H9 (cell line): ENCODE measurements around the gene FRYL. TPM values are rescaled to one million over a fixed set of nuclear protein-coding genes. Genes with fewer than 3 reads are reported as not detected.

ENCODE experiments used
- DNase-seq: peaks from one replicate; pipeline ENCODE4 v3.0.0-alpha.2; 2017
- H2AFZ ChIP-seq: one replicate; pipeline ENCODE4 v1.6.1; 2013; ENCODE audit warnings: mild to moderate bottlenecking, low read length, control low read depth, moderate library complexity
- H2AK5ac ChIP-seq: 2 replicates; pipeline ENCODE4 v1.6.1; 2013; ENCODE audit warnings: low read length, control low read depth, mixed read lengths; ENCODE audit not compliant: insufficient read length
- H2BK120ac ChIP-seq: one replicate; pipeline ENCODE4 v1.6.1; 2013; ENCODE audit warnings: low read depth, mild to moderate bottlenecking, low read length, control low read depth, inconsistent platforms; ENCODE audit not compliant: poor library complexity, severe bottlenecking
- H2BK12ac ChIP-seq: 2 replicates; pipeline ENCODE4 v1.6.1; 2013; ENCODE audit warnings: low read length, control low read depth, mixed read lengths, low read depth; ENCODE audit not compliant: insufficient read length
- H2BK15ac ChIP-seq: 2 replicates; pipeline ENCODE4 v1.6.1; 2013; ENCODE audit warnings: low read depth, low read length, control low read depth
- H2BK20ac ChIP-seq: one replicate; pipeline ENCODE4 v1.6.1; 2013; ENCODE audit warnings: low read depth, mild to moderate bottlenecking, low read length, control low read depth, inconsistent platforms; ENCODE audit not compliant: poor library complexity, severe bottlenecking
- H2BK5ac ChIP-seq: 2 replicates; pipeline ENCODE4 v1.6.1; 2013; ENCODE audit warnings: low read length, control low read depth, mixed read lengths; ENCODE audit not compliant: insufficient read length
- H3K14ac ChIP-seq: 2 replicates; pipeline ENCODE4 v1.6.1; 2013; ENCODE audit warnings: low read length, control low read depth; ENCODE audit not compliant: insufficient read depth
- H3K18ac ChIP-seq: 2 replicates; pipeline ENCODE4 v1.6.1; 2013; ENCODE audit warnings: low read depth, mild to moderate bottlenecking, mixed read lengths, low read length, control low read depth; ENCODE audit not compliant: insufficient read length
- H3K23ac ChIP-seq: 2 replicates; pipeline ENCODE4 v1.6.1; 2013; ENCODE audit warnings: low read length, control low read depth, mixed read lengths, low read depth; ENCODE audit not compliant: insufficient read length
- H3K23me2 ChIP-seq: 2 replicates; pipeline ENCODE4 v1.6.1; 2013; ENCODE audit warnings: low read depth, mild to moderate bottlenecking, mixed read lengths, low read length, control low read depth; ENCODE audit not compliant: insufficient read length, poor library complexity, severe bottlenecking
- H3K27ac ChIP-seq: 2 replicates; pipeline ENCODE4 v1.5.1; 2013; ENCODE audit warnings: low read length, control low read depth, mixed read lengths, low read depth; ENCODE audit not compliant: insufficient read length
- H3K27me3 ChIP-seq: 2 replicates; pipeline ENCODE4 v1.6.1; 2013; ENCODE audit warnings: low read length, control low read depth, inconsistent platforms; ENCODE audit not compliant: insufficient read depth
- H3K4ac ChIP-seq: 2 replicates; pipeline ENCODE4 v1.6.1; 2013; ENCODE audit warnings: low read depth, mild to moderate bottlenecking, control low read depth, inconsistent platforms, low read length, moderate library complexity
- H3K4me1 ChIP-seq: 2 replicates; pipeline ENCODE4 v1.6.1; 2013; ENCODE audit warnings: low read length, control low read depth, inconsistent platforms; ENCODE audit not compliant: insufficient read depth
- H3K4me2 ChIP-seq: 2 replicates; pipeline ENCODE4 v1.6.1; 2013; ENCODE audit warnings: low read length, control low read depth, mixed read lengths; ENCODE audit not compliant: insufficient read length, insufficient read depth
- H3K56ac ChIP-seq: 2 replicates; pipeline ENCODE4 v1.6.1; 2013; ENCODE audit warnings: low read depth, mild to moderate bottlenecking, mixed read lengths, low read length, control low read depth; ENCODE audit not compliant: insufficient read length
- H3K79me1 ChIP-seq: 2 replicates; pipeline ENCODE4 v1.6.1; 2013; ENCODE audit warnings: low read depth, mild to moderate bottlenecking, moderate library complexity, low read length, control low read depth, inconsistent platforms; ENCODE audit not compliant: insufficient read depth, poor library complexity, severe bottlenecking
- H3K79me2 ChIP-seq: 2 replicates; pipeline ENCODE4 v1.6.1; 2013; ENCODE audit warnings: low read length, control low read depth, inconsistent platforms; ENCODE audit not compliant: insufficient read depth
- H3K9ac ChIP-seq: 2 replicates; pipeline ENCODE4 v1.6.1; 2013; ENCODE audit warnings: low read length, control low read depth, mixed read lengths; ENCODE audit not compliant: insufficient read length; ENCODE audit errors: extremely low read depth
- H3K9me3 ChIP-seq: one replicate; pipeline ENCODE4 v1.6.1; 2013; ENCODE audit warnings: low read depth, low read length, inconsistent platforms; ENCODE audit not compliant: control insufficient read depth
- H3T11ph ChIP-seq: one replicate; pipeline ENCODE4 v1.6.1; 2013; ENCODE audit warnings: mild to moderate bottlenecking, low read length, control low read depth, inconsistent platforms
- H4K20me1 ChIP-seq: one replicate; pipeline ENCODE4 v1.6.1; 2013; ENCODE audit not compliant: control insufficient read depth, insufficient read length, insufficient read depth
- H4K5ac ChIP-seq: 2 replicates; pipeline ENCODE4 v1.6.1; 2013; ENCODE audit warnings: low read depth, mild to moderate bottlenecking, mixed read lengths, low read length, control low read depth; ENCODE audit not compliant: insufficient read length
- H4K8ac ChIP-seq: replicated peaks from 2 replicates; pipeline ENCODE4 v1.6.1; 2013; ENCODE audit warnings: low read length, control low read depth, mixed read lengths, low read depth; ENCODE audit not compliant: insufficient read length
- H4K91ac ChIP-seq: 2 replicates; pipeline ENCODE4 v1.6.1; 2013; ENCODE audit warnings: low read depth, mild to moderate bottlenecking, moderate library complexity, mixed read lengths, low read length, control low read depth; ENCODE audit not compliant: insufficient read length
- H3K27ac Mint-ChIP-seq, 3 experiments: 2 replicates in 2 of 3; 3 replicates in 1 of 3; pipeline ENCODE4 v1.8.0; 2020 to 2021; ENCODE audit warnings: mixed read lengths in 3 of 3, mild to moderate bottlenecking in 1 of 3, moderate library complexity in 1 of 3
- H3K27me3 Mint-ChIP-seq: 2 replicates; pipeline ENCODE4 v1.8.0; 2021; ENCODE audit warnings: low read depth, mild to moderate bottlenecking, moderate library complexity, mixed read lengths
- H3K36me3 Mint-ChIP-seq, 3 experiments: 2 replicates in 2 of 3; 3 replicates in 1 of 3; pipeline ENCODE4 v1.8.0; 2020 to 2021; ENCODE audit warnings: low read depth in 3 of 3, mixed read lengths in 3 of 3; ENCODE audit not compliant: insufficient read depth in 1 of 3
- H3K4me1 Mint-ChIP-seq, 2 experiments: 2 replicates each; pipeline ENCODE4 v1.8.0; 2020; ENCODE audit warnings: mixed read lengths in 2 of 2
- H3K4me3 Mint-ChIP-seq, 2 experiments: 2 replicates in 1 of 2; 3 replicates in 1 of 2; pipeline ENCODE4 v1.8.0; 2020 to 2021; ENCODE audit warnings: mild to moderate bottlenecking in 2 of 2, mixed read lengths in 2 of 2, moderate library complexity in 1 of 2
- H3K9me3 Mint-ChIP-seq, 2 experiments: 2 replicates in 1 of 2; 3 replicates in 1 of 2; pipeline ENCODE4 v1.8.0; 2020; ENCODE audit warnings: mild to moderate bottlenecking in 2 of 2, mixed read lengths in 2 of 2, moderate library complexity in 1 of 2
- WGBS: extraction: QIAGEN DNeasy Blood & Tissue Kit; methylation state at CpG from one replicate; pipeline ENCODE4 v1.1.7; 2013; ENCODE audit warnings: missing lambda C conversion rate, low lambda C conversion rate, mixed read lengths; ENCODE audit not compliant: insufficient read length; ENCODE audit errors: extremely low coverage; 5-methylcytosine and 5-hydroxymethylcytosine counted together
- total RNA-seq: library from RNA; stranded (reverse); gene quantifications from 2 replicates; pipeline ENCODE4 v1.2.1, GENCODE V29; 2021
- TF ChIP-seq, protein P1 (sequence below): fragments of 200-600 bp; sonication (generic); conservative IDR thresholded peaks from 3 replicates; pipeline ENCODE4 v1.8.0; 2021; ENCODE audit warnings: antibody characterized with exemption, mild to moderate bottlenecking

The FRYL gene
- total RNA-seq, 1 experiment from 2014 or later: 31.5 TPM

DNA sequence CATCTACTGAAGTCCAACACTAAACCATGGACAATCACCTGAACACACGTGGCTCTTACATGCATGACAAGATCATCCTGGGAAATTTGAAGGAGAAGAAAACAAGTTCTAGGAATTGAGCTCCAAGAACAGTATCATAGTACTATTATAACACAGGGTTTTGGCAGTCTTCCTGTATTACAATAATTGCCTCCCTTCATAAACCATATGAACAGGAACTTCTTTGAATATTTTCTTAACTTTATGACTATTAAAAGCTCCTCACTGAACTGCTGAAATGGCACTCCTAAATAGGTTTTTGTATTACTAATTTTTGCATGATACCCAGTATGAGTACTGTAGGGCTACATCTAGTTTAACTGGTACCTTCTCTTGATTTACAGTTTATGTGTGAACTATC, 160.0 kb downstream of the FRYL start:
- H2AK5ac ChIP-seq: no peak overlapping the region
- H4K8ac ChIP-seq: no peak overlapping the region
- no peak overlapping the region for H4K91ac ChIP-seq
- no CpG with 5 or more reads among the region's 1 CpG for WGBS
- Mint-ChIP-seq H3K27me3 (no peaks in the 10 kb centered on the region), H3K4me1 (peaks cover 4 to 8% of the 10 kb centered on the region in 2 experiments), H3K36me3 (peaks cover 4 to 13% (median 6%) of the 10 kb centered on the region in 3 experiments; a peak in 6 of 7 replicates), H3K27ac (no peak overlapping the region), H3K4me3 (no peak overlapping the region), H3K9me3 (no peaks in the 10 kb centered on the region)
- no peak overlapping the region for H2BK15ac ChIP-seq
- no peak overlapping the region for H3K18ac ChIP-seq
- no peak overlapping the region for H3K56ac ChIP-seq
- TF ChIP-seq, protein P1, sequence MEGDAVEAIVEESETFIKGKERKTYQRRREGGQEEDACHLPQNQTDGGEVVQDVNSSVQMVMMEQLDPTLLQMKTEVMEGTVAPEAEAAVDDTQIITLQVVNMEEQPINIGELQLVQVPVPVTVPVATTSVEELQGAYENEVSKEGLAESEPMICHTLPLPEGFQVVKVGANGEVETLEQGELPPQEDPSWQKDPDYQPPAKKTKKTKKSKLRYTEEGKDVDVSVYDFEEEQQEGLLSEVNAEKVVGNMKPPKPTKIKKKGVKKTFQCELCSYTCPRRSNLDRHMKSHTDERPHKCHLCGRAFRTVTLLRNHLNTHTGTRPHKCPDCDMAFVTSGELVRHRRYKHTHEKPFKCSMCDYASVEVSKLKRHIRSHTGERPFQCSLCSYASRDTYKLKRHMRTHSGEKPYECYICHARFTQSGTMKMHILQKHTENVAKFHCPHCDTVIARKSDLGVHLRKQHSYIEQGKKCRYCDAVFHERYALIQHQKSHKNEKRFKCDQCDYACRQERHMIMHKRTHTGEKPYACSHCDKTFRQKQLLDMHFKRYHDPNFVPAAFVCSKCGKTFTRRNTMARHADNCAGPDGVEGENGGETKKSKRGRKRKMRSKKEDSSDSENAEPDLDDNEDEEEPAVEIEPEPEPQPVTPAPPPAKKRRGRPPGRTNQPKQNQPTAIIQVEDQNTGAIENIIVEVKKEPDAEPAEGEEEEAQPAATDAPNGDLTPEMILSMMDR: no peak
- H3K27me3 ChIP-seq: no peaks in the 10 kb centered on the region
- H3K4ac ChIP-seq: no peak overlapping the region
- no peak overlapping the region for H4K5ac ChIP-seq
- no peak overlapping the region for H3K4me2 ChIP-seq
- H2BK120ac ChIP-seq: no peak overlapping the region
- H3K79me2 ChIP-seq: no peaks in the 10 kb centered on the region
- H2BK20ac ChIP-seq: no peak overlapping the region
- H3T11ph ChIP-seq: no peak overlapping the region
- no peaks in the 10 kb centered on the region for H3K23me2 ChIP-seq
- DNase-seq: no peak
- H3K23ac ChIP-seq: no peak overlapping the region
- no peaks in the 10 kb centered on the region for H4K20me1 ChIP-seq
- H3K4me1 ChIP-seq: no peaks in the 10 kb centered on the region; the same call in 1 of the 2 replicates
- no peak overlapping the region for H3K27ac ChIP-seq
- no peaks in the 10 kb centered on the region for H3K9me3 ChIP-seq
- H2BK12ac ChIP-seq: no peak overlapping the region
- H3K14ac ChIP-seq: no peak overlapping the region
- H3K79me1 ChIP-seq: no peaks in the 10 kb centered on the region
- H2BK5ac ChIP-seq: no peak overlapping the region
- H2AFZ ChIP-seq: no peak overlapping the region
- H3K9ac ChIP-seq: no peak overlapping the region
